Testis (tissue), 3 donors: ENCODE results near the gene HYLS1. TPM values are rescaled to one million over a fixed set of nuclear protein-coding genes. Genes with fewer than 3 reads are reported as not detected.

Source experiments
- DNase-seq: peaks from one replicate; pipeline ENCODE4 v3.0.0-alpha.2; 2019
- H3K27ac ChIP-seq, 2 donors: fragments of 200-600 bp; sonication (generic); one replicate each; pipeline ENCODE4 v1.5.1; 2019
- H3K27me3 ChIP-seq: fragments of 200-600 bp; sonication (generic); one replicate; pipeline ENCODE4 v1.5.1; 2019
- H3K36me3 ChIP-seq: fragments of 200-600 bp; sonication (generic); one replicate; pipeline ENCODE4 v1.5.1; 2017; ENCODE audit warnings: low read depth; ENCODE audit errors: missing control alignments
- H3K4me1 ChIP-seq: fragments of 200-600 bp; sonication (generic); one replicate; pipeline ENCODE4 v1.5.1; 2019
- H3K4me3 ChIP-seq, 2 donors: fragments of 200-600 bp; sonication (generic); one replicate each; pipeline ENCODE4 v1.5.1; 2017 to 2019
- H3K9me3 ChIP-seq: fragments of 200-600 bp; sonication (generic); one replicate; pipeline ENCODE4 v1.5.1; 2017
- CTCF ChIP-seq, 3 experiments: fragments of 450-650 bp in 2 of 3; fragments of 200-600 bp in 1 of 3; sonication (generic) in 1 of 3; IDR thresholded peaks; one replicate each; pipeline ENCODE4 v1.5.1; 2016 to 2019; ENCODE audit warnings: antibody characterized with exemption in 3 of 3, mild to moderate bottlenecking in 2 of 3, moderate library complexity in 1 of 3
- POLR2A ChIP-seq: fragments of 450-650 bp; IDR thresholded peaks from one replicate; pipeline ENCODE4 v1.6.1; 2017; ENCODE audit warnings: antibody characterized with exemption, mild to moderate bottlenecking, moderate library complexity
- WGBS, 2 donors: methylation state at CpG; one replicate each; pipeline ENCODE4 v1.1.5; 2018; 5-methylcytosine and 5-hydroxymethylcytosine counted together
- intact Hi-C: fragments of 100-400 bp; cut with DNase I; formaldehyde crosslinking; loops from one replicate; pipeline ENCODE4 v1.15.1; 2023; ENCODE audit warnings: low total_unique reads
- polyA plus RNA-seq: library from polyadenylated mRNA; stranded (reverse); fragments of 350-450 nt; fragmentation: Illumina TruSeq; extraction: RNeasy Lipid Tissue Mini Kit (QIAGEN cat#74804); gene quantifications from one replicate; pipeline ENCODE4 v1.2.3, GENCODE V29; 2014; ENCODE audit warnings: low read depth, low replicate concordance; ENCODE audit not compliant: insufficient read depth
- total RNA-seq, 2 donors: library from RNA; depleted of rRNA; stranded (reverse); fragments of >200 nt; gene quantifications; one replicate each; pipeline ENCODE4 v1.2.3, GENCODE V29; 2016

HYLS1 gene
- total and polyA plus RNA-seq, 3 donors from 2014 or later: 14.7 to 34.2 (median 26.1) TPM

- intact Hi-C loops: loop anchor here (5.0 kb wide), 1 partner anchor 269 kb away; no protein-coding TSS in a partner anchor
- no peaks in the 10 kb centered on the region for H3K4me1 ChIP-seq
- no peak overlapping the region for H3K4me3 ChIP-seq
- TF ChIP-seq POLR2A: no peak
- TF ChIP-seq CTCF (IDR thresholded peaks at IDR 0.05): peak; percentile 57 to 66 (median 60)
- peak; percentile 78 for DNase-seq
- no peak overlapping the region for H3K27ac ChIP-seq
- H3K27me3 ChIP-seq: no peaks in the 10 kb centered on the region
- no peaks in the 10 kb centered on the region for H3K9me3 ChIP-seq
- 22 to 31% methylated on average over 8 of the region's 8 CpGs for WGBS, 2 donors
- no peaks in the 10 kb centered on the region for H3K36me3 ChIP-seq
These were observed 35.6 kb downstream of the HYLS1 start for GRCh38 chr11:125923012-125923579.

- H3K4me3 ChIP-seq: no peak overlapping the region
- TF ChIP-seq POLR2A: no peak
- H3K36me3 ChIP-seq: no peaks in the 10 kb centered on the region
- no peaks in the 10 kb centered on the region for H3K4me1 ChIP-seq
- 89 to 93% methylated on average over 8 of the region's 8 CpGs for WGBS, 2 donors
- no peak for DNase-seq
- no peaks in the 10 kb centered on the region for H3K9me3 ChIP-seq
- no peaks in the 10 kb centered on the region for H3K27me3 ChIP-seq
- no peak overlapping the region for H3K27ac ChIP-seq
- intact Hi-C loops: loop anchor here (5.0 kb wide), 1 partner anchor 269 kb away; no protein-coding TSS in a partner anchor
These were observed 36.2 kb downstream of the HYLS1 start for GRCh38 chr11:125923633-125924032.

- Histone ChIP-seq H3K4me3 (no peak overlapping the region), H3K9me3 (no peaks in the 10 kb centered on the region), H3K4me1 (no peaks in the 10 kb centered on the region), H3K27me3 (no peaks in the 10 kb centered on the region), H3K27ac (no peak overlapping the region), H3K36me3 (no peaks in the 10 kb centered on the region)
- no peak for DNase-seq
- WGBS, 2 donors: 91 to 95% methylated on average over 9 of the region's 9 CpGs
- intact Hi-C loops: loop anchor here (5.0 kb wide), 1 partner anchor 268 kb away; no protein-coding TSS in a partner anchor
- no peak for TF ChIP-seq CTCF (IDR thresholded peaks at IDR 0.05)
- no peak for TF ChIP-seq POLR2A
These were observed 37.0 kb downstream of the HYLS1 start for GRCh38 chr11:125924384-125925007.

GRCh38 chr11:125925247-125925740, 37.8 kb downstream of the HYLS1 start:
- intact Hi-C loops: no loop called here
- 58 to 69% methylated on average over 6 of the region's 6 CpGs for WGBS, 2 donors
- TF ChIP-seq CTCF (IDR thresholded peaks at IDR 0.05): no peak
- TF ChIP-seq POLR2A: no peak
- Histone ChIP-seq H3K9me3 (no peaks in the 10 kb centered on the region), H3K4me3 (no peak overlapping the region), H3K27ac (no peak overlapping the region), H3K27me3 (no peaks in the 10 kb centered on the region), H3K4me1 (no peaks in the 10 kb centered on the region), H3K36me3 (no peaks in the 10 kb centered on the region)
- DNase-seq: no peak

GRCh38 chr11:125925804-125926203, 38.3 kb downstream of the HYLS1 start:
- intact Hi-C loops: no loop called here
- TF ChIP-seq POLR2A (no peak), CTCF (IDR thresholded peaks at IDR 0.05) (no peak)
- WGBS, 2 donors: 72 to 93% methylated on average over 2 to 3 of the region's 3 CpGs
- Histone ChIP-seq H3K4me1 (no peaks in the 10 kb centered on the region), H3K4me3 (no peak overlapping the region), H3K27ac (no peak overlapping the region), H3K27me3 (no peaks in the 10 kb centered on the region), H3K36me3 (no peaks in the 10 kb centered on the region), H3K9me3 (no peaks in the 10 kb centered on the region)
- no peak for DNase-seq
